ENCODE results near the gene NLN. TPM values are rescaled to one million over a fixed set of nuclear protein-coding genes. Genes with fewer than 3 reads are reported as not detected.

The NLN gene
- total RNA-seq, 1 donor: 30.2 TPM

DNA sequence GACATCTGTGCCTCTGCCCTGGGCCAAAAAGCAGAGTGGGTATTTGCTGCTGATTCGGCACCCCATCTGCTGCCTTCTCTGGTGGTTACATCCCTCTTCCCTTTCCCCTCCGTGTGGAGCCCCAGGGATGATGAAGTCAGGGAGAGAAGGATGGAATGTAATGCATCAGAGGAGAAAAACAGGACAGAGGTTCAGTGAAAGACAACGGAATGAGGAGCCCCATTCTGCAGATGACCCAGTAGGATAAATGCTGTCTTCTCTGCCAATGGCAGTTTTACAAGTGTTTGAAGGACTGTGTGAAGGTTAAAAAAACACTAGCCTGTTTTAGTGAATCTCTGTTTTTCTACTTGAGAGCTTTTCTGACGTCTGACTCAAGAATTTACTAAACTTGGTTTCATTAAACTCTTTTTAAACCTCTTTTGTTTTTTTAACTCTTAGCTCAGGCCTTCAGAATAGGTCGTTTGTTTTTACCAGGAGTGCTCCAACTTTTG, 86.3 kb downstream of the NLN start:
- no peak overlapping the region for H3K4me3 ChIP-seq (ENCODE audit: low read depth, low read length)
- TF ChIP-seq, protein P1, sequence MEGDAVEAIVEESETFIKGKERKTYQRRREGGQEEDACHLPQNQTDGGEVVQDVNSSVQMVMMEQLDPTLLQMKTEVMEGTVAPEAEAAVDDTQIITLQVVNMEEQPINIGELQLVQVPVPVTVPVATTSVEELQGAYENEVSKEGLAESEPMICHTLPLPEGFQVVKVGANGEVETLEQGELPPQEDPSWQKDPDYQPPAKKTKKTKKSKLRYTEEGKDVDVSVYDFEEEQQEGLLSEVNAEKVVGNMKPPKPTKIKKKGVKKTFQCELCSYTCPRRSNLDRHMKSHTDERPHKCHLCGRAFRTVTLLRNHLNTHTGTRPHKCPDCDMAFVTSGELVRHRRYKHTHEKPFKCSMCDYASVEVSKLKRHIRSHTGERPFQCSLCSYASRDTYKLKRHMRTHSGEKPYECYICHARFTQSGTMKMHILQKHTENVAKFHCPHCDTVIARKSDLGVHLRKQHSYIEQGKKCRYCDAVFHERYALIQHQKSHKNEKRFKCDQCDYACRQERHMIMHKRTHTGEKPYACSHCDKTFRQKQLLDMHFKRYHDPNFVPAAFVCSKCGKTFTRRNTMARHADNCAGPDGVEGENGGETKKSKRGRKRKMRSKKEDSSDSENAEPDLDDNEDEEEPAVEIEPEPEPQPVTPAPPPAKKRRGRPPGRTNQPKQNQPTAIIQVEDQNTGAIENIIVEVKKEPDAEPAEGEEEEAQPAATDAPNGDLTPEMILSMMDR (IDR thresholded peaks at IDR 0.05; ENCODE audit: insufficient read depth, low read length): no peak

DNA sequence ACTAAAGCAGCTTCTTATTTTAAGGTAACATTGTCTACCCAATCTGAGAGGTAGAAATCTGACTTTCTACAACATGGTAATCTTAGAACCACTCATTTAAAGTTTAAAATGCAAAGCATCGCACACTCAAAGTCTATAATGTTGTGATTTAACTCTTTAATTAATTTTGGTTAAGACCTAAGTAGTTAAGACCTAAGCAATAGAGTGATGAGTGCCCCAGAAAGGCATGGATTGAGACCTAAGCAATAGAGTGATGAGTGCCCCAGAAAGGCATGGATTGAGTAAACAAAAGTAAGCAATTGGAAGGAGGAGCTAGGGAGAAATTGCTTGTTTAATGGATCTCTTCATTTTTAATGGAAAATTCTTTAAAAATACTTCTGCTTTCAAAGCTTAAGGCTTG, 86.8 kb downstream of the NLN start:
- TF ChIP-seq, protein P1 (IDR thresholded peaks at IDR 0.05; ENCODE audit: insufficient read depth, low read length): no peak
- DNase-seq (ENCODE audit: low read depth): peak; percentile 40
- no peak overlapping the region for H3K4me3 ChIP-seq (ENCODE audit: low read depth, low read length)

More for the DNA sequence above, 86.3 kb downstream of the NLN start:
- DNase-seq (ENCODE audit: low read depth): peak; percentile 39

- H3K4me3 ChIP-seq (ENCODE audit: low read depth, low read length): no peak overlapping the region
- TF ChIP-seq, protein P1 (IDR thresholded peaks at IDR 0.05; ENCODE audit: insufficient read depth, low read length): no peak
- peak; percentile 98 for DNase-seq (ENCODE audit: low read depth)
Measured at GRCh38 chr5:65809817-65810531, 88.0 kb downstream of the NLN start.

DNA sequence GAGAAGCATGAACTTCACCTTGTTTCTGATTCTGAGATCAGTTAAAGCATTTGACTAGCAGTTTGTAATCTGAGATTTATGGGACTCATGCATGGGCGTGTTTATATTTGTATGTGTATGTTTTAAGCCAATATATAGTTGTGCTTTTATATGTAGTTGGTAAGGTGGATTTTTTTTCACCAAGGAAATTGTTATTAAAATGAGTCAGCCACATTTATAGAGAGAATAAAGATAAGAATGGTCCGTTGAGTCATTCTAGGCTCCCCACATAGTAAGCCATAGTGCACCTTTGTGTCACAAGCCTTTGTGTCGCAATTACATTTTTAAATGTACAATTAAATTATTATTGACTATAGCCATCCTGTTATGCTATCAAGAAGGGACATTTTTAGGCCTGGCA, 89.0 kb downstream of the NLN start:
- peak; percentile 83 for DNase-seq (ENCODE audit: low read depth)
- H3K4me3 ChIP-seq (ENCODE audit: low read depth, low read length): no peak overlapping the region
- TF ChIP-seq, protein P1 (IDR thresholded peaks at IDR 0.05; ENCODE audit: insufficient read depth, low read length): no peak

- DNase-seq (ENCODE audit: low read depth): peak; percentile 41
- no peak overlapping the region for H3K4me3 ChIP-seq (ENCODE audit: low read depth, low read length)
- TF ChIP-seq, protein P1 (IDR thresholded peaks at IDR 0.05; ENCODE audit: insufficient read depth, low read length): no peak
Measured at GRCh38 chr5:65811885-65812284, 89.9 kb downstream of the NLN start.

DNA sequence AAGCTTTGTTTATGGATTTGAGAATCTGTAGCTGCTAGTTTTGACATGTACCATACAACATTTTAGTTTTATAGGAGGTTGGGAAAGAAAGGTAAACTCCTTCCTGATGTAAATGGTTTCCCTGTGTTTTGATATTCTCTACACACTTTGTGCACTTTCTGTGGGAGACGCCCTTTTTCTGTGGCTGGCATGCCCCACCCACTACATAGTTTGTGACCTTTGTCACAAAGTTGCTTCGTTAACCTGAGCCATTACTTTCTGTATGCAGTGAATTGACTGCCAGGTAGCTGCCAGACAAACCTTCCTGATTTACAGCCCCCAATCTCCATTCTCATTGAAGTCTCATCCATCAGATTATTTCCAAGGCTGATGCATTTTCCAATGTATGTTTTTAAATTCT, 90.6 kb downstream of the NLN start:
- H3K4me3 ChIP-seq (ENCODE audit: low read depth, low read length): no peak overlapping the region
- TF ChIP-seq, protein P1 (IDR thresholded peaks at IDR 0.05; ENCODE audit: insufficient read depth, low read length): no peak
- no peak for DNase-seq (ENCODE audit: low read depth)

All from fibroblast of the aortic adventitia (primary cell).